ENCODE results near the gene SORCS2. TPM values are rescaled to one million over a fixed set of nuclear protein-coding genes. Genes with fewer than 3 reads are reported as not detected.

The SORCS2 gene
- total RNA-seq, 1 donor, result 0.27 TPM

DNA sequence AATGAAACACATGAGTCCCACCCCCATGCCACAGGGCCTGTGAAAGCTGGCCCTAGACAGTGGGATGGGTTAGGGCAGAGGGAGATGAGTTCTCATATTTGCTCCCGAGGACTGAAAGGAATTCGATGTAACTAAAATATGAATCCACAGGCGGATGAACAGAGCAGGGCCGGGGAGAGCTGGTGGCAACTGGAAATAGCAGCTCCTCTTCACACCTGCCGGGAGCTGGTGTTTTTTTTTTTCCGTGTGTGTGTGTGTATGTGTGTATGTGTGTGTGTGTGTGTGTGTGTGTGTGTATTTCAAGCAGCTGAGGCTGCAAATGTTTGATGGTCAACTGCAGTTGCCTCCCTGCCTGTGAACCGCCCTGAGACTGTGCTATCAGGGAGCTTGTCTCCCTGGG is 357.5 kb downstream of the SORCS2 start:
- DNase-seq (ENCODE audit: low read depth), result no peak
- no peak overlapping the region for H3K4me3 ChIP-seq (ENCODE audit: low read depth, low read length)
- TF ChIP-seq, protein P1, sequence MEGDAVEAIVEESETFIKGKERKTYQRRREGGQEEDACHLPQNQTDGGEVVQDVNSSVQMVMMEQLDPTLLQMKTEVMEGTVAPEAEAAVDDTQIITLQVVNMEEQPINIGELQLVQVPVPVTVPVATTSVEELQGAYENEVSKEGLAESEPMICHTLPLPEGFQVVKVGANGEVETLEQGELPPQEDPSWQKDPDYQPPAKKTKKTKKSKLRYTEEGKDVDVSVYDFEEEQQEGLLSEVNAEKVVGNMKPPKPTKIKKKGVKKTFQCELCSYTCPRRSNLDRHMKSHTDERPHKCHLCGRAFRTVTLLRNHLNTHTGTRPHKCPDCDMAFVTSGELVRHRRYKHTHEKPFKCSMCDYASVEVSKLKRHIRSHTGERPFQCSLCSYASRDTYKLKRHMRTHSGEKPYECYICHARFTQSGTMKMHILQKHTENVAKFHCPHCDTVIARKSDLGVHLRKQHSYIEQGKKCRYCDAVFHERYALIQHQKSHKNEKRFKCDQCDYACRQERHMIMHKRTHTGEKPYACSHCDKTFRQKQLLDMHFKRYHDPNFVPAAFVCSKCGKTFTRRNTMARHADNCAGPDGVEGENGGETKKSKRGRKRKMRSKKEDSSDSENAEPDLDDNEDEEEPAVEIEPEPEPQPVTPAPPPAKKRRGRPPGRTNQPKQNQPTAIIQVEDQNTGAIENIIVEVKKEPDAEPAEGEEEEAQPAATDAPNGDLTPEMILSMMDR (IDR thresholded peaks at IDR 0.05; ENCODE audit: insufficient read depth, low read length), result no peak

DNA sequence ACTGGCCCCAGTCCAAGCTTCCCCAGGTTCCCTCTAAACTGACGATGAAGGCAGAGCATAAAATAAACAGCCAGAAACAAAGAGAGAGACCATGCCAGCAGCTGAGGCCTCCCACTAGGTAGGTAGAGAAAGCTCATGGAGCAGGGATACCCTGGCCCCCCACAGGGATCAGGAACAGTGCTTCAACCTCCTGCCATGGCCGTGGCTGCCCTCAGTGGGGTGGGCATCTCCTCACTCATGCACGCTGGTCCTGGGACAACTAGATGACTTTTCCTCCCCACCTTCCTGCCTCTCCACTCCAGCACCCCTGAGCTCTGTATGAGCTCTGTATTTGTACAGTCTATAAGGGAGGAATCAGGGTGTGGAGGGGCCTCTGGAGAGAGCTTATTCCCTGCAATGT is 360.1 kb downstream of the SORCS2 start:
- no peak for DNase-seq (ENCODE audit: low read depth)
- no peak overlapping the region for H3K4me3 ChIP-seq (ENCODE audit: low read depth, low read length)
- TF ChIP-seq, protein P1 (IDR thresholded peaks at IDR 0.05; ENCODE audit: insufficient read depth, low read length), result no peak

DNA sequence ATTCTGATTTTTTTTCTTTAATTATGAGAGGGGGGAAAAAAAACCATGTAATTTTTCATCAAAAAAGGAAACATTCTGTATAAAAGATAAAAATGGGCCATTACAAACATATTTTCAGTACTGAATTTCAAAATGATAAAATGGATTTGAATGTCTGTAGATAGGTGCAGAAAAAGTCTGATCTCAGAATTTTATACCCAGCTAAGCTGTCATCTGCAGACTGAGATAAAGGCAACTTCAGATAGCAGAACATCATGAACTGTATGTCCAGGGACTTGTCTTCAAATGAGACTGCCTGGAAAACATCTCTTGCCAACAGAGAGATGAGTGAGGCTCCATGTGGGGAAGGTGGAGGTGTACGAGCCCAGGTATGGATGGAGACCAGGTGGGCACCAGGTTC is 360.9 kb downstream of the SORCS2 start:
- no peak for DNase-seq (ENCODE audit: low read depth)
- no peak overlapping the region for H3K4me3 ChIP-seq (ENCODE audit: low read depth, low read length)
- TF ChIP-seq, protein P1 (IDR thresholded peaks at IDR 0.05; ENCODE audit: insufficient read depth, low read length), result no peak

DNA sequence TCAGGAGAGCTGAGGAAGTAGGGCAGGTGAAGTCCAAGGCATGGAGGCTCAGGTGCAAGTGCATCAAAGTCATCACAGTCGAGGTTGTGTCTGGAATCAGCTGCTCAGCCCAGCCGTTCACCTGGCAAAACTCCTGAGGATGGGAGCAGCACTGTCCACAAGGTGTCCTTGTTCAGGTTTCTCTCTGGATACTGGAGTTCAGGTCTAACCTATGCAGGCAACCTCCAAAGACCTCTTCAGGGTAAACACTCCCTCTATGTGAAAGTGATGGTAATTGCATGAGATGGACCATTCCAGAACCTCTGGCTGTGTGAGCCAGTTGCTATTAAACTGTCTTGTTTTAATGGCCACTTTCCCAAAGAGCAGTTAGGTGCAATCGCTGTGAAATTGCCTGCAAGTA is 362.6 kb downstream of the SORCS2 start:
- DNase-seq (ENCODE audit: low read depth), result no peak
- TF ChIP-seq, protein P1 (IDR thresholded peaks at IDR 0.05; ENCODE audit: insufficient read depth, low read length), result no peak
- H3K4me3 ChIP-seq (ENCODE audit: low read depth, low read length), result no peak overlapping the region

DNA sequence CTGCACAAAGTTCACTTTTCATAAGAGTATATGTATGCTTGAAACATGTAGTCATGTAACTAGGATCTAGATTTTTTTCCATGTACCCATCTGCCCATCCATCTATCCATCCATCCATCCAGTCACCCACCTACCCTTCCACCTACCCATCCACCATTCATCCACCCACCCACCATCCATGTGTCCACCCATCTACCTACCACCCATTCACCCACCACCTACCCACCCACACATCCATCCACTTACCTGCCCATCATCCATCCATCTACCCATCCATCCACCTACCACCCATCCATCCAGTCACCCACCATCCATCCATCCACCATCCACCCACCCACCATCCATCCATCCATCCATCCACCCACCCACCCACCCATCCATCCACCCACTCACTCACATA is 364.2 kb downstream of the SORCS2 start:
- DNase-seq (ENCODE audit: low read depth), result no peak
- H3K4me3 ChIP-seq (ENCODE audit: low read depth, low read length), result no peak overlapping the region
- TF ChIP-seq, protein P1 (IDR thresholded peaks at IDR 0.05; ENCODE audit: insufficient read depth, low read length), result no peak

DNA sequence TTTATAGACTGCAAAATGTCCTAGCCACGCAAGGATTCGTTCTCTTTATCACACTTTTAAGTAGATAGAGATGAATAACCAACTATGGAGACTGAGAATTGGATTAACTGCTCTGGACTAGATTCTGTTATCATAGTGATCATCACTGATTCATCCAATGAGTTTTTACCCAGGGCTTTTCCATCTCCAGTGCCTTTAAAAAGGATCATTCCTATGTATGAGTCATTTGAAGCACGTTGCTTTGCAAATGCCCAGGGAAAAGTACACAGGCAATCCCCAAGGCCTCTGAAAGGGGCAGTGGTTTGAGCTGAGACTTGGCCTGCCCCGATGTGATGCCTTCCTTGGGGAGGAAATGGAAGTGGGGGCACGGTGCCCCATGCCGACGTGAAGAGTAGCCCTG is 365.1 kb downstream of the SORCS2 start:
- peak; percentile 28 for DNase-seq (ENCODE audit: low read depth)
- no peak overlapping the region for H3K4me3 ChIP-seq (ENCODE audit: low read depth, low read length)
- TF ChIP-seq, protein P1 (IDR thresholded peaks at IDR 0.05; ENCODE audit: insufficient read depth, low read length), result no peak

DNA sequence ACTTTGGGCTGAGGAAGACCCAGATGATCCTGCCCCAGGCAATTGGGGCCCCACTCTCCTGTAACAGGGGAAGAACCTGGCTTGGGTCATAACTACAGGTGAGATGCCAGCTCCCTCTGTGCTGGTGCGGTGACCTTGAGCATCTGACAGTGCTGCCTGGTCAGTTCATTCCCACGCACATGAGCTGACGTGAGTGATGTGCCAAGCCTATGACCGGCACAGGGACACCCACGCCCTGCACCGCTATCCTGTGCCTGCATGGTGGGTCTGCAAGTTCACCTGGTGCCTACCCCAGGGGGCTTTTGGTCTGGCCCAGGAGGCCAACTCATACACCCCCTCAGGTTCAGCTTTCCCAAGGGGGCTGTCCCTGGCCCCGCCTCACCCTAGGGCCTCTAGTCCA is 366.1 kb downstream of the SORCS2 start:
- no peak for DNase-seq (ENCODE audit: low read depth)
- TF ChIP-seq, protein P1 (IDR thresholded peaks at IDR 0.05; ENCODE audit: insufficient read depth, low read length), result no peak
- H3K4me3 ChIP-seq (ENCODE audit: low read depth, low read length), result no peak overlapping the region
